HK-2 (cell line): ENCODE data around the gene HS2ST1.
"Not testable (repeated sequence)": the region's sequence is repeated elsewhere in the genome, so short reads cannot be mapped to it uniquely, and the experiment has no call there.

Experiments used
- DNase-seq: peaks from one replicate; pipeline ENCODE4 v3.0.0-alpha.2; 2018; ENCODE audit not compliant: unreplicated experiment

The HS2ST1 gene

DNA sequence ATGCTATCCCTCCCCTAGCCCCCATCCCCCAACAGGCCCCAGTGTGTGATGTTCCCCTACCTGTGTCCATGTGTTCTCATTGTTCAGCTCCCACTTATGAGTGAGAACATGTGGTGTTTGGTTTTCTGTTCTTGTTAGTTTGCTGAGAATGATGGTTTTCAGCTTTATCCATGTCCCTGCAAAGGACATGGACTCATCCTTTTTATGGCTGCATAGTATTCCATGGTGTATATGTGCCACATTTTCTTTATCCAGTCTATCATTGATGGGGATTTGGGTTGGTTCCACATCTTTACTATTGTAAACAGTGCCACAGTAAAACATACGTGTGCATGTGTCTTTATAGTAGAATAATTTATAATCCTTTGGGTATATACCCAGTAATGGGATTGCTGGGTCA lies 152.3 kb downstream of the HS2ST1 start:
- DNase-seq, result not testable (repeated sequence)

DNA sequence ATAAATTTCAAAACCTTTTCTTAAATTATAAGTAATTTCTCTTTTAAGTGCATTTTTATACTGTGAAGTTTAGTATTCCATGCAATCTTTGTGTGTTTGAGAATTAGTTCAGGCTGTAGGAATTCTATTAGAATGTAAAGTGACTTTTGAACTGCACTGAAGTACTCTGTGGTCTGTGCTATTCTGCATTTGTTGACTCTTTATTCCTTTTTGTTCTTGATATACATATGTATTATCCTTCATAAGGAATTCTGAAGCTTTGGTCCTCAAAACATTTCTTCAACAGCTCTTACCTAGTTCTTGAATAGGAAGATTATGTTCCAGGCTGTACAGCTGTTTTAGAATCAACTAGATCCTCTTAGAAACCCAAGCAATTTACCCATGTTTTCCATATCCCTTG lies 158.0 kb downstream of the HS2ST1 start:
- no peak for DNase-seq

- no peak for DNase-seq
Measured at GRCh38 chr1:87072904-87073303, 158.5 kb downstream of the HS2ST1 start.

GRCh38 chr1:87074001-87074795 lies 159.8 kb downstream of the HS2ST1 start:
- DNase-seq, result no peak

DNA sequence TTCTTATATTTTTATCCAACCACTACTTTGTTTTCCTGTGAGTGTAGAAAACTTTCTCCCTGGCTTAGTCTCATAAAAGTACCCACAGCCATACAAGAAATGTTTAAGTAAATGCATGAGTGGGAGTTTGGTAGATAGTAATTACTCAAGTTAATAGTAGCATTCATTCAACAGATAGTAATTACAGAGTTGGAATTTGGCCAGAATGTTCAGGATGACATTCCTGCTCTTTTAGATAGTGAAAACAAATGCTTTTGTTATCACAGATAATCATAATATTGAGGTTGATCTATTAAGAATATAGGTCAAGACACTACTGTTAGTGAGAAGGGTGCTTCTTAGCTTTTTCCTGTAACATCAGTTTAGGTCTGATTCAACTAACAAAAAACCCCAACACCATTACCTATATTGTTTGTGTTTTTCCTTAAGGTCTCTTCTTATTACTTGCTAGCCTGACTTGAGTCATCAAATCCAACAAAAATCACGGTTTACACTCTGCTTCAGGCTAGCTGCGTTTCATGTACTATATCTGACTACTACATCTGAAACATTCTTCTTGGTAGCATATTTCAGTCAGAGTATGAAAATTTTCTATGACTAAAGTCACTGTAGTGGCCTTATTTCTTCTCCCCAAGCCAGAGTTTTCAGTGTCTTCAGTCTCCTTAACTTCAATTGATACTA lies 163.7 kb downstream of the HS2ST1 start:
- no peak for DNase-seq

GRCh38 chr1:87084244-87084836 lies 169.9 kb downstream of the HS2ST1 start:
- no peak for DNase-seq

GRCh38 chr1:87086120-87086519 lies 171.7 kb downstream of the HS2ST1 start:
- no peak for DNase-seq

- DNase-seq, result no peak
Measured at GRCh38 chr1:87089070-87089736, 174.8 kb downstream of the HS2ST1 start.

GRCh38 chr1:87089823-87090222 lies 175.4 kb downstream of the HS2ST1 start:
- DNase-seq, result no peak

- no peak for DNase-seq
Measured at GRCh38 chr1:87091425-87091824, 177.0 kb downstream of the HS2ST1 start.

DNA sequence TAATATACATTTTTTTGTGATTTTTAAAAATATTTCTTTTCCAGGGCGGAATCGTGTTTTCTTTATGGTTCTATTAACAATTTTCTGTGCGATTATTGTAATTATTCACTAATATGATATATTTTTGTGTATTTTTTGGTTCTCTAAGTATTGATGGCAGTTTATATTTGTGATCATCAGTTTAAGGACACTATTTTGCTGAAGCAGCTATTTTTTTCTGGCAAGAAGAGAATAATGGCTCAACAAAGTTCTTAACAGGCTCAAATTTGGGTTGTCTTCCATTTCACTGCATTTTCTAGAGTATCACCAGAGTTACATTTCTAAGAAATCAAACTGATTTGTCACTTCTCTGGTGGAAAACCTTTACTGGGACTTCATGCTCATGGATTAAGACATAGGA lies 178.4 kb downstream of the HS2ST1 start:
- DNase-seq, result no peak

DNA sequence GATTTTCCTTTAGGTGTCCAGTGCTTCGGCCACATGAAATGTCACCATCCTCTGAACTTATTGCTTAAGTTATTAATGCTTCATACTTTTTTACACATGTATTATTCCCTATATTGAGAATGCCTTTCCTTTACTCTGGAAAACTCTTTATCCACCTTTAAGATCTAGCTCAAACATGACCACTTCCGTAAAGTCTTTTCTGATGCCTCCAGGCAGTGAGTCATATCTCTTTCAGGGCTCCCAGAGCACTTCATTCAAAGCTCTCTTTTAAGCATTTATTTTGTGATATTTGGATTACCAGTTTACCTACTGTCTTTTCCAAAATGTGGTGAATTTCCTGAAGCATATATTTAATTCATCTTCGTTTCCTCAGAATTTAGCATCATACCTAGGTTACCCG lies 178.9 kb downstream of the HS2ST1 start:
- DNase-seq, result no peak

DNA sequence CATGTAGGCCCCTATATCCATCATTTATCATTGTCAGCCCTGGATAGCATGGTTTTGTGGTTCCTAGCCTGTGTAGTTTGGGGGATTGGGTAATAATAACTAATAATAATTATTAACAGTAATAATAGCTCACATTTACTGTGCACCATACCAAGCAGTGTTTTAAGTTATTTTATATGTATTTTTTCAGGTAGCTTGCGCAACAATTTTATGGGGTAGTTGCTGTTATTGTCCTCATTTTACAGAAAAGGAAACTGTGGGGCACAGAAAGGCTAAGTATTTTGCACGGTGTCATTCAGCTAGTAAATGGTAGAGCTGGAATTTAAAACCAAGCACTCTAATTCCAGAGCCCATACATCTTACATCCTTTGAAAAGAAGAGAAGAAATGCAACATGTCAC lies 179.8 kb downstream of the HS2ST1 start:
- no peak for DNase-seq

- no peak for DNase-seq
Measured at GRCh38 chr1:87100271-87100670, 185.8 kb downstream of the HS2ST1 start.

DNA sequence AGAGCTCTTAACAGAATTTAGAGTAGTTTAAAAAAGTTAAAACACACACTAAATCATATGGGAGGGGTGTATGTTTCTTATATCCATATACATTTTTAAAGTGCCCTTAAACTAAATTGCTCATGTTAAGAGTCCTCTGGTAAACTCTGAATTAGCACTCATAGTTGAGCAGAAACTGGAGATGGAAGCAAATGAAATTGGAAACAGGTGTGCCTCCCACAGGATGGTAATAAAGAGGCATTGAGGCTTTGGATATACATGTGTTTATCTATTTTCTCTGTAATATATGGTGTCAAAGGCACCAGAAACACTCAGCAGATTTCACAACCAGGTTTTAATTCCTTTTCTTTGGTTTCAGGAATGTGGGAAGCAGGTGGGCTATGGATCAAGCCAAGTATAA lies 188.6 kb downstream of the HS2ST1 start:
- DNase-seq, result no peak

GRCh38 chr1:87104140-87104539 lies 189.7 kb downstream of the HS2ST1 start:
- no peak for DNase-seq

DNA sequence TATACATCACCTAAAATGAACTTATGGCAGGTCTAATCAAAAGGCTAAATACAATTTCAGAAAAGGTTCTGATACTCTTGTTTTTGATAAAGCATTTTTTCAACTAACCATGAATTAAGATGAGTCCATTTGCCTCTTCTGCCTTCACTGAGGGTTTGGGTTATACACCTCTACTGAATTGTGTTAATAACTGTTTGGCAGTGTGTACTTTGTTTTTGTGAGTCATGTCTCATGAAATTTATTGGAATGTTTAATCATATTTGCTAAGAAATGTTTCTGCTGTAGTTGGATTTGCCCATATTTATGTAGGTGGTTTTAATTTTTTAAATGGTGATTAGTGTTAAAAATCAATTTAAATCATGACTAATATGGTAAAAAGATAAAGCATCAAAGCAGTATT lies 190.5 kb downstream of the HS2ST1 start:
- DNase-seq, result no peak

- DNase-seq, result no peak
Measured at GRCh38 chr1:87106144-87106543, 191.7 kb downstream of the HS2ST1 start.

DNA sequence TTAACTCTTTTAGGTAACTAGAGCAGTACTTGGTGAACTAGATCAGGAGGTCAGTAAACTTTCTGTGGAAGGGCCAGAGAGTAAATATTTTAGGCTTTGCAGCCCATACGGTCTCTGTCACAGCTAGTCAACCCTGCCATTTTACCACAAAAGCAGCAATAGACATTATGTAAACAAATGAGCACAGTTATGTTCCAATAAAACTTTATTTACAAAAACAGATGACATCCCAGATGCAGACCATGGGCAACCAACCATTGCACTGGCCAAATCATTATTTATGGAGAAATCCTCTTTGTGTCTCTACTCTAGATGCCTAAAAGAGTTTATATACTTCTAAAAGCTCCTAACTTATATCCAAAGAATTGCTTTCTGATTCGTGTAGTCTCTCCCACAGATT lies 192.4 kb downstream of the HS2ST1 start:
- no peak for DNase-seq

DNA sequence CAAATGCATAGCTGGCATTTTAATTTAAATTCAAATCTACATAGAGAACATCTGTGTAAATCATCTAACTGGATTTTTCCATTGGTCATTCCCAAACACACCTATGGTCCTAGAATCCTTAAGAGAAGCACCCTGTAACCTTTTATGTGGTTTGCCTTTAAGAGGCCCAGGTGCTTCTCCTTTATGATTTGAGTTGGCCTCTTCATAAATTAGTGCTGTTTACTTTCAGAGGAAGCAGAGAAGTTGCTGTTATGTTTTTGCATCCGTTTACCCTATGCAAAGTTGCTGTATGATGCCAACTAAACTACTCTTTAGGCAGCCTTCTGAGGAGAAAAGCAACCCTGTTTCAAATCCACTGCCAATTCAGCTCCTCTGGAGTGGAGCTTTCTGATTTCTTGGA lies 193.8 kb downstream of the HS2ST1 start:
- no peak for DNase-seq

GRCh38 chr1:87108814-87109411 lies 194.5 kb downstream of the HS2ST1 start:
- DNase-seq, result no peak
